Thoracic aorta (tissue), 2 donors: ENCODE results near the gene NOLC1. TPM values are rescaled to one million over a fixed set of nuclear protein-coding genes. Genes with fewer than 3 reads are reported as not detected.

Experiments used
- ATAC-seq: fragments of 150-250 bp; one replicate; pipeline ENCODE4 v1.8.0; 2017; ENCODE audit warnings: low read depth; ENCODE audit not compliant: insufficient number of reproducible peaks, low FRiP score
- DNase-seq: peaks from one replicate; pipeline ENCODE4 v3.0.0-alpha.2; 2020; ENCODE audit warnings: low spot score
- H3K27ac ChIP-seq, 2 donors: fragments of 200-600 bp; sonication (generic); 1 replicate in 1 of 2; 2 replicates in 1 of 2; pipeline ENCODE4 v1.5.1; 2016; ENCODE audit warnings: mild to moderate bottlenecking in 2 of 2, moderate library complexity in 2 of 2
- H3K27me3 ChIP-seq: fragments of 200-600 bp; sonication (generic); replicated peaks from 2 replicates; pipeline ENCODE4 v1.6.0; 2016; ENCODE audit warnings: mild to moderate bottlenecking; ENCODE audit not compliant: insufficient read depth
- H3K36me3 ChIP-seq: fragments of 200-600 bp; sonication (generic); one replicate; pipeline ENCODE4 v1.5.1; 2016
- H3K4me1 ChIP-seq, 2 donors: fragments of 200-600 bp; sonication (generic); 1 replicate in 1 of 2; 2 replicates in 1 of 2; pipeline versions ENCODE4 v1.5.1 to v1.6.0; 2016; ENCODE audit warnings: low read depth in 2 of 2, mild to moderate bottlenecking in 1 of 2; ENCODE audit not compliant: control insufficient read depth in 1 of 2
- H3K4me3 ChIP-seq: fragments of 200-600 bp; sonication (generic); 2 replicates; pipeline ENCODE4 v1.5.1; 2016; ENCODE audit warnings: mild to moderate bottlenecking
- H3K9me3 ChIP-seq: fragments of 200-600 bp; sonication (generic); 2 replicates; pipeline ENCODE4 v1.5.1; 2016
- total RNA-seq, 2 donors: library from RNA; depleted of rRNA; stranded (reverse); fragments of >200 nt; gene quantifications; one replicate each; pipeline versions ENCODE4 v1.1.0 to v1.2.3, GENCODE V29; 2016
- TF ChIP-seq, protein P1 (sequence below): fragments of 200-600 bp; sonication (generic); IDR thresholded peaks from one replicate; pipeline ENCODE4 v1.5.1; 2019; ENCODE audit warnings: antibody characterized with exemption

Gene NOLC1
- total RNA-seq, 2 donors from 2014 or later, result 34.1 to 104 TPM

GRCh38 chr10:102196893-102197292, 44.7 kb downstream of the NOLC1 start:
- H3K9me3 ChIP-seq, result no peaks in the 10 kb centered on the region
- H3K27me3 ChIP-seq, result no peaks in the 10 kb centered on the region
- ATAC-seq (no peak), DNase-seq (no peak)
- H3K36me3 ChIP-seq, result no peaks in the 10 kb centered on the region
- no peak overlapping the region for H3K4me3 ChIP-seq
- TF ChIP-seq, protein P1, sequence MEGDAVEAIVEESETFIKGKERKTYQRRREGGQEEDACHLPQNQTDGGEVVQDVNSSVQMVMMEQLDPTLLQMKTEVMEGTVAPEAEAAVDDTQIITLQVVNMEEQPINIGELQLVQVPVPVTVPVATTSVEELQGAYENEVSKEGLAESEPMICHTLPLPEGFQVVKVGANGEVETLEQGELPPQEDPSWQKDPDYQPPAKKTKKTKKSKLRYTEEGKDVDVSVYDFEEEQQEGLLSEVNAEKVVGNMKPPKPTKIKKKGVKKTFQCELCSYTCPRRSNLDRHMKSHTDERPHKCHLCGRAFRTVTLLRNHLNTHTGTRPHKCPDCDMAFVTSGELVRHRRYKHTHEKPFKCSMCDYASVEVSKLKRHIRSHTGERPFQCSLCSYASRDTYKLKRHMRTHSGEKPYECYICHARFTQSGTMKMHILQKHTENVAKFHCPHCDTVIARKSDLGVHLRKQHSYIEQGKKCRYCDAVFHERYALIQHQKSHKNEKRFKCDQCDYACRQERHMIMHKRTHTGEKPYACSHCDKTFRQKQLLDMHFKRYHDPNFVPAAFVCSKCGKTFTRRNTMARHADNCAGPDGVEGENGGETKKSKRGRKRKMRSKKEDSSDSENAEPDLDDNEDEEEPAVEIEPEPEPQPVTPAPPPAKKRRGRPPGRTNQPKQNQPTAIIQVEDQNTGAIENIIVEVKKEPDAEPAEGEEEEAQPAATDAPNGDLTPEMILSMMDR, result no peak
- no peak overlapping the region for H3K27ac ChIP-seq
- no peaks in the 10 kb centered on the region for H3K4me1 ChIP-seq

GRCh38 chr10:102198027-102198426, 45.8 kb downstream of the NOLC1 start:
- Histone ChIP-seq H3K4me3 (no peak overlapping the region), H3K36me3 (no peaks in the 10 kb centered on the region), H3K27ac (no peak overlapping the region), H3K4me1 (no peaks in the 10 kb centered on the region), H3K9me3 (no peaks in the 10 kb centered on the region), H3K27me3 (no peaks in the 10 kb centered on the region)
- ATAC-seq (no peak), DNase-seq (no peak)
- TF ChIP-seq, protein P1, result no peak

DNA sequence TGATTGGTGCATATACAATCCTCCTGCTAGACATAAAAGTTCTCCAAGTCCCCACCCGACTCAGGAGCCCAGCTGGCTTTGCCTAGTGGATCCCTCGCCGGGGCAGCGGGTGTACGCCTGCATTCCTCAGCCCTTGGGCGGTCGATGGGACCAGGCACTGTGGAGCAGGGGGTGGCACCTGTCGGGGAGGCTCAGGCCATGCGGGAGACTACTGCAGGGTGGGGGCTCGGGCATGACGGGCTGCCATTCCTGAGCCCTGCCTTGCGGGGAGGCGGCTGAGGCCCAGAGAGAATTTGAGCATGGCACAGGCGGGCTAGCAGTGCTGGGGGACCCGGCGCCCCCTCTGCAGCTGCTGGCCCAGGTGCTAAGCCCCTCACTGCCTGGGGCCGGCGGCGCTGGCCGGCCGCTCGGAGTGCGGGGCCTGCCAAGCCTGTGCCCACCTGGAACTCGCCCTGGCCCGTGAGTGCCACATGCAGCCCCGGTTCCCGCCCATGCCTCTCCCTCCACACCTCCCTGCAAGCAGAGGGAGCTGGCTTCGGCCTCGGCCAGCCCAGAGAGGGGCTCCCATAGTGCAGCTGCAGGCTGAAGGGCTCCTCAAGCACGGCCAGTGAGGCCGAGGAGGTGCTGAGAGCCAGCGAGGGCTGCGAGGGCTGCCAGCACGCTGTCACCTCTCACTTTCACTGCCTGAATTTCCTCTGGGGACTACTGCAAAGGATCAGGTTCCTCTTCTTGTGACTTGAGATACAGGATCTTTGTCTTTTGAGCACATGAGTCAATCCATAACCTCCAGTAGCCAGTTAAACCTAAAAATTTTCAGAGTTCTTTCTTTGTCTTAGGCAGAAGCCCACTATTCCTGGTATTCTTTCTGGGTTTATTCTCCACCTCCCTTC, 48.8 kb downstream of the NOLC1 start:
- H3K9me3 ChIP-seq, result peaks cover 7% of the 10 kb centered on the region
- no peaks in the 10 kb centered on the region for H3K4me1 ChIP-seq
- no peak for ATAC-seq
- H3K4me3 ChIP-seq, result no peak overlapping the region
- no peak overlapping the region for H3K27ac ChIP-seq
- TF ChIP-seq, protein P1, result no peak
- no peak for DNase-seq
- H3K27me3 ChIP-seq, result no peaks in the 10 kb centered on the region
- no peaks in the 10 kb centered on the region for H3K36me3 ChIP-seq

DNA sequence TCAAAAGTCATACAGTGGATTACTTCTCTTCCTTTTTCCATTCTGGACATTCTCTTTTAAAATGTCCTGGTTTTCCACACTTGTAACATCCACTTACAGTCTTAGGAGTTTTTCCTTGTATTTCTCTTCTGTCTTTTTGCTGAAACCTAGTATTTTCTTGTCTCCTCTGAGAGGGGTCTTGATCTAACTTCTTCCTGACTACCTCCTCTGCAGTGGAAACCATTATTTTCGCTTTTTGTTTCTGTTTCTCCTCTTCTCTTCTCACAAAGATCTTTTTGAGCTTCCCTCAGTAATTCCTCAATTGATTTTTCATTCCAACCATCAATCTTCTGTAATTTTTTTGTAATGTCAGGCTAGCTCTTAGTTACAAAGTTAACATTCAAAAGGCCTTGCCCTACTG, 50.2 kb downstream of the NOLC1 start:
- DNase-seq (no peak), ATAC-seq (no peak)
- Histone ChIP-seq H3K4me3 (no peak overlapping the region), H3K27me3 (no peaks in the 10 kb centered on the region), H3K36me3 (no peaks in the 10 kb centered on the region), H3K4me1 (no peaks in the 10 kb centered on the region), H3K27ac (no peak overlapping the region), H3K9me3 (peaks cover 7% of the 10 kb centered on the region)
- TF ChIP-seq, protein P1, result no peak

GRCh38 chr10:102208311-102209035, 56.3 kb downstream of the NOLC1 start:
- no peaks in the 10 kb centered on the region for H3K36me3 ChIP-seq
- H3K27me3 ChIP-seq, result no peaks in the 10 kb centered on the region
- H3K4me1 ChIP-seq, result peaks cover 0 to 10% of the 10 kb centered on the region in 2 donors
- ATAC-seq (no peak), DNase-seq (no peak)
- TF ChIP-seq, protein P1, result no peak
- H3K9me3 ChIP-seq, result peaks cover 7% of the 10 kb centered on the region
- no peak overlapping the region for H3K4me3 ChIP-seq
- no peak overlapping the region for H3K27ac ChIP-seq
